Loucy (cell line): ENCODE data around the gene TFG.

ENCODE experiments used
- H2AFZ ChIP-seq: fragments of 200-600 bp; sonication (generic); 2 replicates; pipeline ENCODE4 v1.6.0; 2016; ENCODE audit warnings: antibody characterized with exemption, mild to moderate bottlenecking, low read length, moderate library complexity
- H3F3A ChIP-seq: fragments of 200-600 bp; 2 replicates; pipeline ENCODE4 v1.6.0; 2016; ENCODE audit warnings: antibody characterized with exemption, low read depth, mild to moderate bottlenecking
- H3K27me3 ChIP-seq: fragments of 200-600 bp; sonication (generic); 2 replicates; pipeline ENCODE4 v1.6.1; 2014; ENCODE audit warnings: low read length, mild to moderate bottlenecking; ENCODE audit not compliant: insufficient read depth, poor library complexity, severe bottlenecking
- H3K36me3 ChIP-seq: fragments of 200-600 bp; sonication (generic); 2 replicates; pipeline ENCODE4 v1.6.1; 2016; ENCODE audit warnings: low read length; ENCODE audit not compliant: insufficient read depth
- H3K4me1 ChIP-seq: fragments of 200-600 bp; sonication (generic); 2 replicates; pipeline ENCODE4 v1.5.1; 2014; ENCODE audit warnings: low read length, mild to moderate bottlenecking; ENCODE audit not compliant: insufficient read depth, poor library complexity, severe bottlenecking
- H3K4me2 ChIP-seq: fragments of 200-600 bp; sonication (generic); 2 replicates; pipeline ENCODE4 v1.6.0; 2014; ENCODE audit warnings: antibody characterized with exemption, low read length, low read depth, mild to moderate bottlenecking; ENCODE audit not compliant: poor library complexity, severe bottlenecking
- H3K4me3 ChIP-seq: fragments of 200-600 bp; sonication (generic); 2 replicates; pipeline ENCODE4 v1.5.1; 2014; ENCODE audit warnings: low read length, mild to moderate bottlenecking, mixed read lengths; ENCODE audit not compliant: poor library complexity, severe bottlenecking
- H3K79me2 ChIP-seq: fragments of 200-600 bp; sonication (generic); 2 replicates; pipeline ENCODE4 v1.6.1; 2014; ENCODE audit warnings: low read length; ENCODE audit not compliant: insufficient read depth
- H3K9ac ChIP-seq: fragments of 200-600 bp; sonication (generic); 2 replicates; pipeline ENCODE4 v1.6.0; 2014; ENCODE audit warnings: mild to moderate bottlenecking, low read depth, low read length, moderate library complexity; ENCODE audit not compliant: poor library complexity, severe bottlenecking
- H3K9me2 ChIP-seq: fragments of 200-600 bp; sonication (generic); replicated peaks from 2 replicates; pipeline ENCODE4 v1.6.1; 2016; ENCODE audit warnings: low read depth, low read length, mixed read lengths
- H3K9me3 ChIP-seq: fragments of 200-600 bp; sonication (generic); 2 replicates; pipeline ENCODE4 v1.6.1; 2014; ENCODE audit warnings: mild to moderate bottlenecking, antibody characterized with exemption, low read length, low read depth; ENCODE audit not compliant: insufficient read depth
- H4K20me1 ChIP-seq: fragments of 200-600 bp; sonication (generic); 2 replicates; pipeline ENCODE4 v1.6.0; 2014; ENCODE audit warnings: antibody characterized with exemption, low read length, mild to moderate bottlenecking; ENCODE audit not compliant: insufficient read depth, poor library complexity, severe bottlenecking
- EZH2phosphoT487 ChIP-seq: fragments of 200-600 bp; IDR thresholded peaks from 2 replicates; pipeline ENCODE4 v1.6.1; 2018; ENCODE audit warnings: antibody characterized with exemption, mild to moderate bottlenecking, moderate library complexity, borderline replicate concordance
- TF ChIP-seq, protein P1 (sequence below): fragments of 200-600 bp; sonication (generic); conservative IDR thresholded peaks from 2 replicates; pipeline ENCODE4 v1.5.1; 2014; ENCODE audit warnings: mild to moderate bottlenecking, antibody characterized with exemption, low read length

The TFG gene

GRCh38 chr3:100710261-100710968 lies 1.1 kb downstream of the TFG start:
- Histone ChIP-seq H3K9ac (peak overlapping the region; percentile 84), H3K4me1 (peaks cover 47% of the 10 kb centered on the region), H3K36me3 (peaks cover 8% of the 10 kb centered on the region), H3K4me2 (peak overlapping the region; percentile 91), H3K4me3 (peak overlapping the region; percentile 91), H4K20me1 (peaks cover 56% of the 10 kb centered on the region), H3F3A (no peaks in the 10 kb centered on the region), H3K27me3 (peaks cover 34% of the 10 kb centered on the region), H3K79me2 (peaks cover 56% of the 10 kb centered on the region), H3K9me3 (no peaks in the 10 kb centered on the region), H3K9me2 (no peaks in the 10 kb centered on the region; the same call in 1 of the 2 replicates), H2AFZ (no peak overlapping the region)
- TF ChIP-seq, protein P1, sequence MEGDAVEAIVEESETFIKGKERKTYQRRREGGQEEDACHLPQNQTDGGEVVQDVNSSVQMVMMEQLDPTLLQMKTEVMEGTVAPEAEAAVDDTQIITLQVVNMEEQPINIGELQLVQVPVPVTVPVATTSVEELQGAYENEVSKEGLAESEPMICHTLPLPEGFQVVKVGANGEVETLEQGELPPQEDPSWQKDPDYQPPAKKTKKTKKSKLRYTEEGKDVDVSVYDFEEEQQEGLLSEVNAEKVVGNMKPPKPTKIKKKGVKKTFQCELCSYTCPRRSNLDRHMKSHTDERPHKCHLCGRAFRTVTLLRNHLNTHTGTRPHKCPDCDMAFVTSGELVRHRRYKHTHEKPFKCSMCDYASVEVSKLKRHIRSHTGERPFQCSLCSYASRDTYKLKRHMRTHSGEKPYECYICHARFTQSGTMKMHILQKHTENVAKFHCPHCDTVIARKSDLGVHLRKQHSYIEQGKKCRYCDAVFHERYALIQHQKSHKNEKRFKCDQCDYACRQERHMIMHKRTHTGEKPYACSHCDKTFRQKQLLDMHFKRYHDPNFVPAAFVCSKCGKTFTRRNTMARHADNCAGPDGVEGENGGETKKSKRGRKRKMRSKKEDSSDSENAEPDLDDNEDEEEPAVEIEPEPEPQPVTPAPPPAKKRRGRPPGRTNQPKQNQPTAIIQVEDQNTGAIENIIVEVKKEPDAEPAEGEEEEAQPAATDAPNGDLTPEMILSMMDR = peak; percentile 36
- no peak for TF ChIP-seq EZH2phosphoT487

DNA sequence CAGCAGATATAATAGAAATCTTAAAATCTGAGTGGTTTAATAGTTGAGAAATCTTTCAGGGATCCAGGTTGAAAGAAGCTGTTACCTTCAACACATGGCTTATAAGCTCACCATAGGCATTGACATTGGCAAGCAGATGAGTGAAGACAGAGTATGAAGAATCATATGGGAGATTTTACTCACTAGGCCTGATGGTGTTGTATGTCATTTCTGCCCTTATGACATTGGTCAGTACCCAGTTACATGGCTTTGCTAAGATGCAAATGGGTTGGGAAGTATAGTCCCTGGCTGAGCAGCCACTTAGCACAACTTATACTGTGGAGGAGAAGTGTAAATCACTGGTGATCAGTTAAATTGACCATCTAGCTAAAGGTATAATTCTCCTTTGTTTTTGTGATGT lies 5.9 kb downstream of the TFG start:
- Histone ChIP-seq H3K9me2 (no peaks in the 10 kb centered on the region), H3K79me2 (peaks cover 100% of the 10 kb centered on the region), H4K20me1 (peaks cover 100% of the 10 kb centered on the region), H3K9me3 (no peaks in the 10 kb centered on the region), H3K4me1 (peaks cover 76% of the 10 kb centered on the region), H3K4me2 (peak overlapping the region; percentile 91), H2AFZ (no peak overlapping the region), H3K27me3 (no peaks in the 10 kb centered on the region), H3K36me3 (peaks cover 26% of the 10 kb centered on the region), H3K9ac (peak overlapping the region; percentile 38), H3F3A (no peaks in the 10 kb centered on the region), H3K4me3 (peak overlapping the region; percentile 91)
- no peak for TF ChIP-seq EZH2phosphoT487
- TF ChIP-seq, protein P1 = no peak

DNA sequence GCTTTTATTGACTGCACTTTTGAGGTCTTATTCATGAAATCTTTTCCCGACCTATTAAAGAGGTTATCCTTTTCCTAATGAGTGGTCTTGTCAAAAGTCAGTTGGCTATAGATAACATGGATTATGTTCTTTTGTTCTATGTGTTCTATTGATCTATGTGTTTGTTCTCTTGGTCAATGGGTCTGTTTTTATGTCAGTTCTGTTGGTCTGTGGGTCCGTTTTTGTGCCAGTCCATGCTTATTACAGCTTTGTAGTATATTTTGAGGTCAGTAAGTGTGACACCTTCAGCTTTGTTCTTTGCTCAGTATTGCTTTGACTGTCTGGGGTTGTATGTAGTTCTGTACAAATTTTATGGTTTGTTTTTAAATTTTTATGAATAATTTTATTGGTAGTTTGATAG lies 7.8 kb downstream of the TFG start:
- Histone ChIP-seq H3K9ac (peak overlapping the region; percentile 26), H2AFZ (no peak overlapping the region), H3K4me1 (peaks cover 63% of the 10 kb centered on the region), H3K79me2 (peaks cover 96% of the 10 kb centered on the region), H3K9me3 (no peaks in the 10 kb centered on the region; the same call in 1 of the 2 replicates), H3K36me3 (peaks cover 44% of the 10 kb centered on the region), H3K4me2 (peak overlapping the region; percentile 91), H3K9me2 (no peaks in the 10 kb centered on the region), H3F3A (no peaks in the 10 kb centered on the region), H3K4me3 (peak overlapping the region; percentile 91), H4K20me1 (peaks cover 89% of the 10 kb centered on the region), H3K27me3 (no peaks in the 10 kb centered on the region)
- TF ChIP-seq, protein P1 = no peak
- TF ChIP-seq EZH2phosphoT487 = no peak
